Activated CD4-positive, alpha-beta T cell treated with anti-CD3 and anti-CD28 coated beads for 24 hours (primary cell): ENCODE results near the gene CPED1.
"Not testable (repeated sequence)": the region's sequence is repeated elsewhere in the genome, so short reads cannot be mapped to it uniquely, and the experiment has no call there.

Experiments
- DNase-seq, 2 donors: peaks; one replicate each; pipeline ENCODE4 v3.0.0-alpha.2; 2020; ENCODE audit warnings: low read depth in 2 of 2

CPED1 gene

GRCh38 chr7:121244120-121244870 is 255.8 kb downstream of the CPED1 start:
- no peak for DNase-seq

GRCh38 chr7:121251367-121251766 is 262.9 kb downstream of the CPED1 start:
- DNase-seq: not testable (repeated sequence)

GRCh38 chr7:121252523-121253235 is 264.2 kb downstream of the CPED1 start:
- not testable (repeated sequence) for DNase-seq

- no peak for DNase-seq
Observed at GRCh38 chr7:121259826-121260225, 271.3 kb downstream of the CPED1 start.

- no peak for DNase-seq
Observed at GRCh38 chr7:121261207-121261884, 272.8 kb downstream of the CPED1 start.

- no peak for DNase-seq
Observed at GRCh38 chr7:121262221-121262620, 273.7 kb downstream of the CPED1 start.

- no peak for DNase-seq
Observed at GRCh38 chr7:121262969-121263368, 274.5 kb downstream of the CPED1 start.

- DNase-seq: no peak
Observed at GRCh38 chr7:121266307-121266894, 277.9 kb downstream of the CPED1 start.

- DNase-seq: no peak
Observed at GRCh38 chr7:121267612-121268011, 279.1 kb downstream of the CPED1 start.

- no peak for DNase-seq
Observed at GRCh38 chr7:121269798-121270197, 281.3 kb downstream of the CPED1 start.

- DNase-seq: no peak
Observed at GRCh38 chr7:121271098-121271497, 282.6 kb downstream of the CPED1 start.

GRCh38 chr7:121271916-121272315 is 283.4 kb downstream of the CPED1 start:
- DNase-seq: no peak

- no peak for DNase-seq
Observed at GRCh38 chr7:121272676-121273075, 284.2 kb downstream of the CPED1 start.

- no peak for DNase-seq
Observed at GRCh38 chr7:121273467-121274167, 285.1 kb downstream of the CPED1 start.

GRCh38 chr7:121274467-121274866 is 286.0 kb downstream of the CPED1 start:
- DNase-seq: no peak

GRCh38 chr7:121275204-121275603 is 286.7 kb downstream of the CPED1 start:
- no peak for DNase-seq

- no peak for DNase-seq
Observed at GRCh38 chr7:121276313-121276712, 287.8 kb downstream of the CPED1 start.

- no peak for DNase-seq
Observed at GRCh38 chr7:121278120-121279021, 289.9 kb downstream of the CPED1 start.

- DNase-seq: no peak
Observed at GRCh38 chr7:121279060-121279620, 290.6 kb downstream of the CPED1 start.

GRCh38 chr7:121279822-121280221 is 291.3 kb downstream of the CPED1 start:
- no peak for DNase-seq
